NCI-H2196 (cell line): Measurements from ENCODE around the gene UBE2G2.

Source experiments
- DNase-seq: peaks from one replicate; lab custom pipeline; 2025; ENCODE audit not compliant: unreplicated experiment; lab: John Stamatoyannopoulos, UW

UBE2G2 gene

DNA sequence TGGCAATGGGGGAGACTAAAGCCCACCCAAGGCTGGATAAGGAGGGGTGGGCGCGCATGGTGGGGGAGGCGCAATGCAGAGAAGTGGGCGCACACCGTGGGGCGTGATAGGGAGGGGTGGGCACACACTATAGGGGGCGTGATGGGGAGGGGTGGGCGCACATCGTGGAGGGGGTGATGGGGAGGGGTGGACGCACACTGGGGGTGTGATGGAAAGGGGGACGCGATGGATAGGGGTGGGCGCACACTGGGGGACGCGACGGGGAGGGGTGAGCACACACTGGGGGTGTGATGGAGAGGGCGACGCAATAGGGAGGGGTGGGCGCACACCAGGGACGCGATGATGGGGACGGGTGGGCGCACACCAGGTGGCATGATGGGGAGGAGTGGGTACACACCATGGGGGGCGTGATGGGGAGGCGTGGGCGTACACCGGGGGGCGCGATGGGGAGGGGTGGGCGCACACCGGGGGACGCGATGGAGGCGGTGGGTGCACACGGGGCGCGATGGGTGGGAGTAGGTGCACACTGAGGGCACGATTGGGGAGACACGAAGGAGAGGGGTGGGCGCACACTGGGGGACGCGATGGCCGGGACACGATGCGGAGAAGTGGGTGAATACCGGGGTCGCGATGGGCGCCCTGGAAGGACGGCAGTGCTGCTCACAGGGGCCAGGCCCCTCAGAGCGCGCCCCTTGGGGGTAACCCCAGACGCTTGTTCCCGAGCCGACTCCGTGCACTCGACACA lies 15.3 kb upstream of the UBE2G2 start:
- no peak for DNase-seq

DNA sequence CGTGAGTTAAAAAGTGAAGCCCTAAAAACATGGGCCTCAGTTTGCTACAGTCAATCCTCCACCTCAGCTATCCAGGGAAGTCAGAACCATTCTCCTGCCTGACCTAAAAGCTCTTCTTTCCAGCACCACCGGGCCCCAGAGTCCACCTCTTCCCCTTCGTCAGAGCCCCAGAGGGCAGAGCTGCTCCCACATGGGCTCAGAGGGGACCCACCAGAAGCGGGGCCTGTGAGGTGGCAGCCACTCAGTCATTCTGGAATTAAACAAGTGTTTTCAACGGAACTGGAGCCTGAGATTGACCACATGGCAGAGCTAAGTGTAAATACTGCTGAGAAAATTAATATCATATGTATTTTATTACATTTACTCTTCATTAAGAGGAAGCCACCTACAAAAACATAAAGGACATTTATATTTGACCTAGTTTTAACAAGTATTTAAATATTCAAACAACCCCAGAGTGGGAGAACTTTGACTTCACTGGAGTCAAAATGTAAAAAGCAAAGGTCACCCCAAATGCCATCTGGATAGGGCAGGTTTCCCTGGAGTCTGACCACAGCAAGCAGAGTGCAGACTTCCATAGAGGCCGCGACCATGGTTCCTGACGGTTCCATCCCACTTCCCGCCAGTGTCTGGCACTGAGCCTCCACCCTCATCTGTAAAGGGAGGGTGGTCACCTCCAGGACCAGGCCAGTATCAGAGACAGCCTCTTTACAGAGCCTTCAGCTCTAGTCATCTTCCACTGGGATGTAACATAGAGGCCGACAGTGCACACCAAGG lies 14.4 kb upstream of the UBE2G2 start:
- no peak for DNase-seq

DNA sequence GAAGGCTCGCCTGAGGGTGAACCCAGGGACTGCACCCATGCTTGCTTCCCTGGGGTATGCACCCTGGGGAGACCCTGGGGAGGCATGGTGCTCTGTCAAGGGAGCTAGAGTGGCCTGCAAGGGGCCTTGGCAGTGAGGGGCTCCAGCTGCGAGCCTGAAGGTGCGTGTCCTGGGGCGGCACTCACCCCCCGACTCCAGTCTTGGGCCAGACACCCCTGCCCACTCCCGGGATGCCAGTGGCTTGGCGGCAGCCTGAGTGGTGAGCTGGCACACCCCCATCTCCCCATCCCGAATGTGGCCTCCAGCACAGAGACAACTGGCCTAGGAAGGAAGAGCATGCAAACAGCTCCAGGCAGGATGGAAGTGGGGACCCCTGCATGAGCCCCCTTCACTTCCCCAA lies 13.6 kb upstream of the UBE2G2 start:
- DNase-seq: no peak

- no peak for DNase-seq
These were observed 12.9 kb upstream of the UBE2G2 start for GRCh38 chr21:44814498-44815023.

DNA sequence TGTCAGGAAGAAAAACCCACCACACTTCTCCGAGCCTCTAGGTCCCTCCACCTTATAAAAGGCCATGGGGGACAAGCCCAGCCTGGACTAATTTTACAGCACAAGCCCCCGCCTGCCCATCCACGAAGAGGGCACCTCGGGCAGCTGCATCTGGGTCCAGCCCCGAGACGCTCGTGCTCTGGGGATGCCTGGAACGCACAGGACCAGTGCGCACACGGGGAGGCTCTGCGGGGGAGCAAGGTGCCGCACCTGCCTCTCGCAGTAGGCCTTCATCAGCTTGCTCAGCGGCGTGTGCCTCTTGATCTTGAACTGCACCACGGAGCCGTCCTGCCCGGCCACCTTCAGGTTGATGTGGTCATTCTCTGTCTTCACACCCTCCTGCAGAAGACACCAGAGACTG lies 12.1 kb upstream of the UBE2G2 start:
- DNase-seq: no peak

- no peak for DNase-seq
These were observed 11.5 kb upstream of the UBE2G2 start for GRCh38 chr21:44813149-44813548.

GRCh38 chr21:44812640-44813039 lies 11.0 kb upstream of the UBE2G2 start:
- DNase-seq: no peak

DNA sequence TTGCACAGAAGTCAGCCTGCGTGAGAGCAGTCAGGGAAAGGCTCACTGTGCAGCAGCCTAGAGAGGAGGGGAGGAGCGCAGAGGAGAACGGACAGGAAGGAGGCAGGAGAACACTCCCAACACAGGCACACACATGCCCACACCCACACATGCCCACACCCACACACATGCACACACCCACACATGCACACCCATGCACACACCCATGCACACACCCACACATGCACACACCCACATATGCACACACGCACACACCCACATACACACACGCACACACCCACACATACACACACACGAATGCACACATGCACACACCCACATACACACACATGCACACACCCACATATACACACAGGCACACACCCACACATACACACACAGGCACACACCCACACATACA lies 9.2 kb upstream of the UBE2G2 start:
- no peak for DNase-seq

- no peak for DNase-seq
These were observed 4.2 kb upstream of the UBE2G2 start for GRCh38 chr21:44805859-44806258.

GRCh38 chr21:44805226-44805625 lies 3.6 kb upstream of the UBE2G2 start:
- DNase-seq: no peak

DNA sequence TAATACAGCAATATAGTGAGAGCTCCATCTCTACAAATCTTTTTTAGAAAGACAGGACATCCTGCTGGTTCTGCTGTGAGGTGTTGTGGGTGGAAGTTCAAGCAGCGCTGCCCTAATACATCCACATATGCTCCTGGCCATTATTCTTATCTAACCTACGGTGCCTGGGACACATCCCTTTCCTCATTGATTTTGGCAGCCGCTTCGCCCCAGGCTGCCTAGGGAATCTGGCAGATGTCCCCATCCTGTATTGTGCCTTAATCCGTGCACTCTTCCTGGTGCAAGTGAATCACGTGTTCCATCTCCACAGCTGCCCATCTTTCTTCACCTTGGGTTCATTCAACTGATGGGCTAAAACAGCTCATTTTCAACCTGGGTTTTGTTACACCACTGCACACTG lies 3.1 kb upstream of the UBE2G2 start:
- no peak for DNase-seq

- DNase-seq: no peak
These were observed 2.0 kb upstream of the UBE2G2 start for GRCh38 chr21:44803651-44804050.

DNA sequence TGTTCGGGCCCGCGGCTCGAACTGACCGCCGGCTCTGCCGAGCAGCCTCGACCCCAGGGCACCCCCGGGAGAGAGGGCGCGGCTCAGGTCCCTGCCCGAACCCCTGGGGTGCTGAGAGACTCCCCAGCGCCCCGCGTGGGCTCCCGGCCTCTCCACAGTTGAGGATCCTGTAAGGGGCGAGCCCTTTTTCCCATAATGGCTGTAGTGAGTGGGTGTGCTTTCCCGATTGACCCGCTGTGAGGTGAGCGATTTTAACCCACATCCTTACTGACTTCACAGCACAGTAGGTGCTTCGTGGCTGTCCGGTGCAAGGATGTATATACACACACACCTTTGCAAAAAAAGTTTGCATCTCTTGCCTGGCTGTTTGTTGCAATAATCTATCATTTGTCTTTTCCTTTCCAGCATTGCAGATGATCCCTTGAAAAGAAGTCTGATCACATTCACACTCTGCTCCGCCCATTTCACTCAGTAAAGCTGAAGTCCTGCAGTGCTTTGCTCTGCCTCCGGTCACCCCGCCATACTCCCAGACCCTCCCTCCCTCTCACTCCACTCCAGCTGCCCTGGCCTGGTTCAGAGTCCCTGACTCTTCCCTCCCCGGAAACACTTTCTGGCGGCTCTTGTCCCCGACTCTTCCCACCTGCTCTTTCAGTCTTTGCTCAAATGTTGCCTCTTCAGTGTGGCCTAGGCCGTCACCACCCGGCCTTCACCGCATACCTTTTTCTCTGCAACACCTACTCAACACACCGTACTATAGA lies 955 bp upstream of the UBE2G2 start:
- peak; percentile 4 for DNase-seq

- peak; percentile 28 for DNase-seq
These were observed 601 bp downstream of the UBE2G2 start for GRCh38 chr21:44800971-44801467.

DNA sequence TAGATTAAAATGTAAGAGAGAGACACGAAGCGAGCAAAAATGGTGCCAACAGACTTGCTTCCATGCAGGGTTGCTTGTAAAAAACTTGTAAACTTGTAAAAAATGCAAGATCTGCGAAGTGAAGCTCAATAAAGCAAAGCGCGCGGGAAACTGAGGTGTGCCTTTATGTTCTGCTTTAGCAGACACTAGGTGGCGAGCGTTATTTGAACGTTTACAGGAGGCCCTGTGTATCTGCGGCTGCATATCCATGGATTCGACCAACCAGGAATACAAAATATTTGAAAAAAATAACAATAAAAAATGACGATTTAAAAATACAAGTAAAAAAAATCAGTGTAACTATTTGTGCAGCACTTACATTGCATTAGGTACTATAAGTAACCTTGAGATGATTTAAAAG lies 1.5 kb downstream of the UBE2G2 start:
- DNase-seq: no peak

- no peak for DNase-seq
These were observed 2.0 kb downstream of the UBE2G2 start for GRCh38 chr21:44799646-44800045.

GRCh38 chr21:44797775-44798174 lies 3.8 kb downstream of the UBE2G2 start:
- DNase-seq: no peak

DNA sequence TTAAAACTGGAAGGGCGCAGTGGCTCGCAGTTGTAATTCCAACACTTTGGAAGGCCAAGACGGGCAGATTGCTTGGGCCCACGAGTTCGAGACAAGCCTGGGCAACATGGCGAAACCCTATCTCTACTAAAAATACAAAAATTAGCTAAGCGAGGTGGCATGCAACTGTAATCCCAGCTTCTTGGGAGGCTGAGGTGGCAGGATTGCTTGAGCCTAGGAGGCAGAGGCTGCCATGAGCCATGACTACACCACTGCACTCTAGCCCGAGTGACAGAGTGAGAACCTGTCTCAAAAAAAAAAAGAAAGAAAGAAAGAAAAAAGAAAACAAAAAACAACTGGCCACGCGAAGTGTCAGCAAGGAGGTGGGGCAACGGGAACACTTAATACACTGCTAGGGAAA lies 6.3 kb downstream of the UBE2G2 start:
- DNase-seq: no peak

GRCh38 chr21:44793592-44794374 lies 7.8 kb downstream of the UBE2G2 start:
- no peak for DNase-seq

DNA sequence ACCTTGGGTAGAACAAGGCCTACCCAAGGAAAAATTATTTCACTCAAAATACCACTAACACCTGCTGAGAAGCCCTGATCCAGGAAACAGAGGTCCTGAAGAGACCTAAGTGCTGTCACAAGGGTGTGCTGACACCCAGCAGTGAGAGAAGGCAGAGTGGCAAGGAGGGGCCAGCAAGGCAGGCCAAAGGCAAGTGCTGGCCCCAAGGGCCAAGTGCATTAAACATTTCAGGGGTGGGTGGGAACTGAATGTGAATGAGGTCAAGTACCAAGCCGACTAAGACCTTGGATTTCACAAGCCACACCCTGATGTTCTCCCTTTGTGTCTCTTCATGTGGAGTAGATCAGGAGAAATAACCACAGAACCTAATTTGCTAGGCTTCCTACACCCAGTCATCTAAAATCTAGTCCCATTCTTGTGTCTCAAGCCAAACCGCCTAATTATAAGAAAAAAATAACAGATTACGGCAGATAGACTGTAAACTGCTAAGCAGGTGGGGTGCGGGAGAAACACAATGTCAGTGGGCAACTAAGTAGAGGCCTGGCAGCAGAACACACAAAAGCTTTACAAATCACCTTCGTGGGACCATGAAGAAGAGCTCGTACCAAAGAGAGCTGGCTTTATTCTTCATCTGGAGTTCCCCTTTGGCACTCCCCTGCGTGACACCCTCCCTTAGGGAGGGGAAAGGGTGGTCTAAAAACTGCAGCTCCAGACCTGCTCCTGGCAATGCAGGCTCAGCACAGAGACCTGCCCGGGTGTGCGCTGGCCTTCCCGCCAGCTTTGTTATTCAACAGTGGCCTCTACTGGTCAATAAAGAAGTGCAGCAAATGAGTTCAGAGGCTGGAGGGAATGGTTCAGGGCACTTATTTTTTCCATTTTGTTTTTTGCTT lies 8.7 kb downstream of the UBE2G2 start:
- DNase-seq: peak; percentile 69
